22Rv1 (cell line): ENCODE measurements around the gene ZNF502.

Experiments
- ZFX ChIP-seq: fragments of 450-650 bp; IDR thresholded peaks from 2 replicates; pipeline ENCODE4 v1.6.1; 2017; ENCODE audit warnings: antibody characterized with exemption, borderline replicate concordance
- TF ChIP-seq, protein P1 (sequence below): fragments of 450-650 bp; IDR thresholded peaks from 2 replicates; pipeline ENCODE4 v1.5.1; 2017; ENCODE audit warnings: mild to moderate bottlenecking

GRCh38 chr3:44680921-44681455, 31.5 kb upstream of the ZNF502 start:
- TF ChIP-seq, protein P1, sequence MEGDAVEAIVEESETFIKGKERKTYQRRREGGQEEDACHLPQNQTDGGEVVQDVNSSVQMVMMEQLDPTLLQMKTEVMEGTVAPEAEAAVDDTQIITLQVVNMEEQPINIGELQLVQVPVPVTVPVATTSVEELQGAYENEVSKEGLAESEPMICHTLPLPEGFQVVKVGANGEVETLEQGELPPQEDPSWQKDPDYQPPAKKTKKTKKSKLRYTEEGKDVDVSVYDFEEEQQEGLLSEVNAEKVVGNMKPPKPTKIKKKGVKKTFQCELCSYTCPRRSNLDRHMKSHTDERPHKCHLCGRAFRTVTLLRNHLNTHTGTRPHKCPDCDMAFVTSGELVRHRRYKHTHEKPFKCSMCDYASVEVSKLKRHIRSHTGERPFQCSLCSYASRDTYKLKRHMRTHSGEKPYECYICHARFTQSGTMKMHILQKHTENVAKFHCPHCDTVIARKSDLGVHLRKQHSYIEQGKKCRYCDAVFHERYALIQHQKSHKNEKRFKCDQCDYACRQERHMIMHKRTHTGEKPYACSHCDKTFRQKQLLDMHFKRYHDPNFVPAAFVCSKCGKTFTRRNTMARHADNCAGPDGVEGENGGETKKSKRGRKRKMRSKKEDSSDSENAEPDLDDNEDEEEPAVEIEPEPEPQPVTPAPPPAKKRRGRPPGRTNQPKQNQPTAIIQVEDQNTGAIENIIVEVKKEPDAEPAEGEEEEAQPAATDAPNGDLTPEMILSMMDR: no peak
- no peak for TF ChIP-seq ZFX
